Panc1 (cell line): Measurements from ENCODE around the gene PCYT2.

Experiments used
- CTCF ChIP-seq: fragments of 450-650 bp; IDR thresholded peaks from 2 replicates; pipeline ENCODE4 v1.5.1; 2017; ENCODE audit warnings: mild to moderate bottlenecking
- POLR2AphosphoS5 ChIP-seq: IDR thresholded peaks from 2 replicates; pipeline ENCODE4 v1.6.1; 2012; ENCODE audit warnings: mild to moderate bottlenecking, low read depth, low read length, moderate library complexity
- REST ChIP-seq, 2 experiments: IDR thresholded peaks; 2 replicates each; pipeline ENCODE4 v1.6.1; 2011 to 2012; ENCODE audit warnings: low read depth in 2 of 2, control low read depth in 1 of 2, low read length in 1 of 2, mild to moderate bottlenecking in 1 of 2, moderate library complexity in 1 of 2; ENCODE audit not compliant: insufficient read depth in 1 of 2
- TCF7L2 ChIP-seq: IDR thresholded peaks from 2 replicates; pipeline ENCODE4 v1.6.1; 2011; ENCODE audit warnings: mild to moderate bottlenecking, low read depth, low read length, inconsistent platforms

- TF ChIP-seq CTCF: no peak
- TF ChIP-seq REST (IDR thresholded peaks at IDR 0.05; ENCODE audit: insufficient read depth in 1 of 2, low read depth in 2 of 2, low read length in 1 of 2): peak in 1 of 2 experiments; percentile 21; a peak in 1 of 4 replicates
- no peak for TF ChIP-seq TCF7L2
- TF ChIP-seq POLR2AphosphoS5: no peak
Measured at GRCh38 chr17:81890447-81891302, 20.5 kb downstream of the PCYT2 start.
